ENCODE measurements around the gene CDK8.
"Not testable (repeated sequence)": the region's sequence is repeated elsewhere in the genome, so short reads cannot be mapped to it uniquely, and the experiment has no call there.

The CDK8 gene

GRCh38 chr13:26225896-26226617 lies 27.9 kb upstream of the CDK8 start:
- DNase-seq (ENCODE audit: low read depth) = no peak
- no peak overlapping the region for H3K4me3 ChIP-seq (ENCODE audit: low read length)
- H3K9ac ChIP-seq (ENCODE audit: low read length) = no peak overlapping the region
- H3K4me1 ChIP-seq (ENCODE audit: control insufficient read depth, insufficient read depth, low read length) = peaks cover 15% of the 10 kb centered on the region
- no peaks in the 10 kb centered on the region for H3K36me3 ChIP-seq (ENCODE audit: control insufficient read depth, insufficient read depth, low read length, severe bottlenecking)
- no peaks in the 10 kb centered on the region for H3K9me3 ChIP-seq (ENCODE audit: control insufficient read depth, low read length)
- H3K27me3 ChIP-seq (replicated peaks; ENCODE audit: control insufficient read depth, insufficient read depth, low read length) = peaks cover 5% of the 10 kb centered on the region

- DNase-seq (ENCODE audit: low read depth) = no peak
- Histone ChIP-seq H3K4me1 (ENCODE audit: control insufficient read depth, insufficient read depth, low read length) (peaks cover 13% of the 10 kb centered on the region), H3K9ac (ENCODE audit: low read length) (no peak overlapping the region), H3K4me3 (ENCODE audit: low read length) (no peak overlapping the region), H3K27me3 (replicated peaks; ENCODE audit: control insufficient read depth, insufficient read depth, low read length) (peaks cover 5% of the 10 kb centered on the region), H3K36me3 (ENCODE audit: control insufficient read depth, insufficient read depth, low read length, severe bottlenecking) (no peaks in the 10 kb centered on the region), H3K9me3 (ENCODE audit: control insufficient read depth, low read length) (no peaks in the 10 kb centered on the region)
Measured at GRCh38 chr13:26227166-26227971, 26.6 kb upstream of the CDK8 start.

GRCh38 chr13:26228096-26228495 lies 25.8 kb upstream of the CDK8 start:
- Histone ChIP-seq H3K9me3 (ENCODE audit: control insufficient read depth, low read length) (no peaks in the 10 kb centered on the region), H3K4me3 (ENCODE audit: low read length) (no peak overlapping the region), H3K4me1 (ENCODE audit: control insufficient read depth, insufficient read depth, low read length) (peaks cover 7% of the 10 kb centered on the region), H3K9ac (ENCODE audit: low read length) (no peak overlapping the region), H3K27me3 (replicated peaks; ENCODE audit: control insufficient read depth, insufficient read depth, low read length) (peaks cover 5% of the 10 kb centered on the region), H3K36me3 (ENCODE audit: control insufficient read depth, insufficient read depth, low read length, severe bottlenecking) (no peaks in the 10 kb centered on the region)
- DNase-seq (ENCODE audit: low read depth) = no peak

- no peak for DNase-seq (ENCODE audit: low read depth)
- Histone ChIP-seq H3K27me3 (replicated peaks; ENCODE audit: control insufficient read depth, insufficient read depth, low read length) (peaks cover 5% of the 10 kb centered on the region), H3K36me3 (ENCODE audit: control insufficient read depth, insufficient read depth, low read length, severe bottlenecking) (no peaks in the 10 kb centered on the region), H3K4me3 (ENCODE audit: low read length) (no peak overlapping the region), H3K4me1 (ENCODE audit: control insufficient read depth, insufficient read depth, low read length) (no peaks in the 10 kb centered on the region), H3K9me3 (ENCODE audit: control insufficient read depth, low read length) (no peaks in the 10 kb centered on the region), H3K9ac (ENCODE audit: low read length) (no peak overlapping the region)
Measured at GRCh38 chr13:26229080-26229615, 24.8 kb upstream of the CDK8 start.

- no peak overlapping the region for H3K4me3 ChIP-seq (ENCODE audit: low read length)
- no peaks in the 10 kb centered on the region for H3K4me1 ChIP-seq (ENCODE audit: control insufficient read depth, insufficient read depth, low read length)
- no peak for DNase-seq (ENCODE audit: low read depth)
- H3K9me3 ChIP-seq (ENCODE audit: control insufficient read depth, low read length) = no peaks in the 10 kb centered on the region
- peaks cover 5% of the 10 kb centered on the region for H3K27me3 ChIP-seq (replicated peaks; ENCODE audit: control insufficient read depth, insufficient read depth, low read length)
- no peaks in the 10 kb centered on the region for H3K36me3 ChIP-seq (ENCODE audit: control insufficient read depth, insufficient read depth, low read length, severe bottlenecking)
- H3K9ac ChIP-seq (ENCODE audit: low read length) = no peak overlapping the region
Measured at GRCh38 chr13:26230703-26231102, 23.2 kb upstream of the CDK8 start.

GRCh38 chr13:26236296-26236695 lies 17.6 kb upstream of the CDK8 start:
- Histone ChIP-seq H3K36me3 (ENCODE audit: control insufficient read depth, insufficient read depth, low read length, severe bottlenecking) (no peaks in the 10 kb centered on the region), H3K4me1 (ENCODE audit: control insufficient read depth, insufficient read depth, low read length) (no peaks in the 10 kb centered on the region), H3K27me3 (replicated peaks; ENCODE audit: control insufficient read depth, insufficient read depth, low read length) (no peaks in the 10 kb centered on the region), H3K4me3 (ENCODE audit: low read length) (no peak overlapping the region), H3K9me3 (ENCODE audit: control insufficient read depth, low read length) (no peaks in the 10 kb centered on the region), H3K9ac (ENCODE audit: low read length) (no peak overlapping the region)
- no peak for DNase-seq (ENCODE audit: low read depth)

- Histone ChIP-seq H3K9me3 (ENCODE audit: control insufficient read depth, low read length) (peaks cover 10% of the 10 kb centered on the region), H3K36me3 (ENCODE audit: control insufficient read depth, insufficient read depth, low read length, severe bottlenecking) (no peaks in the 10 kb centered on the region), H3K4me3 (ENCODE audit: low read length) (no peak overlapping the region), H3K27me3 (replicated peaks; ENCODE audit: control insufficient read depth, insufficient read depth, low read length) (no peaks in the 10 kb centered on the region), H3K4me1 (ENCODE audit: control insufficient read depth, insufficient read depth, low read length) (no peaks in the 10 kb centered on the region), H3K9ac (ENCODE audit: low read length) (no peak overlapping the region)
- no peak for DNase-seq (ENCODE audit: low read depth)
Measured at GRCh38 chr13:26246154-26246553, 7.8 kb upstream of the CDK8 start.

- Histone ChIP-seq H3K4me1 (ENCODE audit: control insufficient read depth, insufficient read depth, low read length) (no peaks in the 10 kb centered on the region), H3K4me3 (ENCODE audit: low read length) (no peak overlapping the region), H3K9ac (ENCODE audit: low read length) (no peak overlapping the region), H3K36me3 (ENCODE audit: control insufficient read depth, insufficient read depth, low read length, severe bottlenecking) (no peaks in the 10 kb centered on the region), H3K27me3 (replicated peaks; ENCODE audit: control insufficient read depth, insufficient read depth, low read length) (no peaks in the 10 kb centered on the region), H3K9me3 (ENCODE audit: control insufficient read depth, low read length) (peaks cover 10% of the 10 kb centered on the region)
- no peak for DNase-seq (ENCODE audit: low read depth)
Measured at GRCh38 chr13:26247011-26247410, 6.9 kb upstream of the CDK8 start.

- Histone ChIP-seq H3K36me3 (ENCODE audit: control insufficient read depth, insufficient read depth, low read length, severe bottlenecking) (no peaks in the 10 kb centered on the region), H3K4me1 (ENCODE audit: control insufficient read depth, insufficient read depth, low read length) (no peaks in the 10 kb centered on the region), H3K4me3 (ENCODE audit: low read length) (no peak overlapping the region), H3K9me3 (ENCODE audit: control insufficient read depth, low read length) (peaks cover 4% of the 10 kb centered on the region), H3K9ac (ENCODE audit: low read length) (no peak overlapping the region), H3K27me3 (replicated peaks; ENCODE audit: control insufficient read depth, insufficient read depth, low read length) (no peaks in the 10 kb centered on the region)
- no peak for DNase-seq (ENCODE audit: low read depth)
Measured at GRCh38 chr13:26247608-26248007, 6.3 kb upstream of the CDK8 start.

- DNase-seq (ENCODE audit: low read depth) = no peak
- Histone ChIP-seq H3K36me3 (ENCODE audit: control insufficient read depth, insufficient read depth, low read length, severe bottlenecking) (no peaks in the 10 kb centered on the region), H3K27me3 (replicated peaks; ENCODE audit: control insufficient read depth, insufficient read depth, low read length) (no peaks in the 10 kb centered on the region), H3K9me3 (ENCODE audit: control insufficient read depth, low read length) (no peaks in the 10 kb centered on the region), H3K4me3 (ENCODE audit: low read length) (no peak overlapping the region), H3K9ac (ENCODE audit: low read length) (no peak overlapping the region), H3K4me1 (ENCODE audit: control insufficient read depth, insufficient read depth, low read length) (no peaks in the 10 kb centered on the region)
Measured at GRCh38 chr13:26249551-26249950, 4.4 kb upstream of the CDK8 start.

- H3K4me3 ChIP-seq (ENCODE audit: low read length); H3K27me3 ChIP-seq (replicated peaks; ENCODE audit: control insufficient read depth, insufficient read depth, low read length); DNase-seq (ENCODE audit: low read depth); H3K9me3 ChIP-seq (ENCODE audit: control insufficient read depth, low read length); H3K36me3 ChIP-seq (ENCODE audit: control insufficient read depth, insufficient read depth, low read length, severe bottlenecking); H3K9ac ChIP-seq (ENCODE audit: low read length): not testable (repeated sequence)
- peaks cover 16% of the 10 kb centered on the region for H3K4me1 ChIP-seq (ENCODE audit: control insufficient read depth, insufficient read depth, low read length)
Measured at GRCh38 chr13:26252006-26252405, 1.9 kb upstream of the CDK8 start.
